ENCODE measurements around the gene VGF.

VGF gene

GRCh38 chr7:101185258-101185839 is 20.0 kb upstream of the VGF start:
- no peak for DNase-seq (ENCODE audit: low read depth)

GRCh38 chr7:101180130-101180755 is 14.9 kb upstream of the VGF start, which contains the start of gene NAT16:
TSS of gene NAT16 (minus strand) at chr7:101180293. CDS start at chr7:101174807, 5,486 bp downstream.
- DNase-seq (ENCODE audit: low read depth), result no peak

GRCh38 chr7:101179713-101180112 is 14.3 kb upstream of the VGF start:
- DNase-seq (ENCODE audit: low read depth), result no peak

GRCh38 chr7:101179117-101179516 is 13.7 kb upstream of the VGF start:
- no peak for DNase-seq (ENCODE audit: low read depth)

- DNase-seq (ENCODE audit: low read depth), result no peak
Measured at GRCh38 chr7:101177644-101178043, 12.3 kb upstream of the VGF start.

GRCh38 chr7:101175664-101176063 is 10.3 kb upstream of the VGF start:
- no peak for DNase-seq (ENCODE audit: low read depth)

- DNase-seq (ENCODE audit: low read depth), result no peak
Measured at GRCh38 chr7:101174322-101174854, 9.0 kb upstream of the VGF start.

- no peak for DNase-seq (ENCODE audit: low read depth)
Measured at GRCh38 chr7:101173752-101174244, 8.4 kb upstream of the VGF start.

- no peak for DNase-seq (ENCODE audit: low read depth)
Measured at GRCh38 chr7:101172854-101173751, 7.7 kb upstream of the VGF start.

GRCh38 chr7:101172005-101172853 is 6.9 kb upstream of the VGF start:
- no peak for DNase-seq (ENCODE audit: low read depth)

GRCh38 chr7:101171442-101171837 is 6.1 kb upstream of the VGF start:
- DNase-seq (ENCODE audit: low read depth), result no peak

- DNase-seq (ENCODE audit: low read depth), result no peak
Measured at GRCh38 chr7:101170617-101171441, 5.5 kb upstream of the VGF start.

- peak; percentile 77 for DNase-seq (ENCODE audit: low read depth)
Measured at GRCh38 chr7:101169838-101170551, 4.6 kb upstream of the VGF start.

GRCh38 chr7:101169110-101169837 is 3.9 kb upstream of the VGF start:
- no peak for DNase-seq (ENCODE audit: low read depth)

GRCh38 chr7:101168412-101169049 is 3.2 kb upstream of the VGF start:
- no peak for DNase-seq (ENCODE audit: low read depth)

- no peak for DNase-seq (ENCODE audit: low read depth)
Measured at GRCh38 chr7:101167645-101168411, 2.5 kb upstream of the VGF start.

GRCh38 chr7:101166909-101167644 is 1.7 kb upstream of the VGF start:
- no peak for DNase-seq (ENCODE audit: low read depth)

- DNase-seq (ENCODE audit: low read depth), result no peak
Measured at GRCh38 chr7:101166648-101166908, 1.2 kb upstream of the VGF start.

All from stimulated activated CD4-positive, alpha-beta T cell treated with anti-CD3 and anti-CD28 coated beads, Interleukin-2, amount 100 ng/mL, for 4 hours (primary cell).